Measurements from ENCODE around the gene TAS1R1.
A peak's percentile ranks its signal among the peaks of the same experiment; 100 is the strongest.

Gene TAS1R1

DNA sequence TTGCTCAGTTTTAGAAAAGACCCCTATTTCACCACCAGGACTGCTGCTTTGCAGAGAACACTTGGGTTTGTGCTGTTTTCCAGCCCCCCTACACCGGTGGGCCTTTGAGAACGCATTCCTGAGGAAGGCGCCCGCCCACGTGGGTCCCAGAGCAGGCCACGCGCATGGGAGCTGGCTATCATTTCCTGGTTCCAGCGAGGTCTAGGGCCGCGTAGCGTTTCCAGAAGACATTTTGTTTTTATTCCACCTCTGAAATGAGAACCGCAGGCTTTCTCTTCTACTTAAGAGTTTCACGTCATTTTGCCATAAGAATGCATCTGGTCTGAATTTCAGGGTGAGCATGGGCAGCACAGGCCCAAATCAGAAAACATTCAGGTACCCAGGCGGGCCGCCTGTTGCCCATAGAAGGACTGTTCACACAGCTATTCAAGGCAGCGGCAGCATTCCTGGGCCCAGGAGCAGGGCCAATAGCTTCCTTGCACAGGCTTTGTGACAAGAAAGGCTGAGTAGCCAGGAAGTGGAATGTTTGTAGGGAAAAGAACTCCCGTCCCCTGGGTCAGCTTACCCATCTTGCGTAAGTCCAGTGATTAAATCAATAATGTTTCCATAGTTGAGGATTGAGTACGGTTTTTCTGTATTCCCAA lies 48.9 kb downstream of the TAS1R1 start:
- peak; percentile 60 for TF ChIP-seq MYC (IDR thresholded peaks at IDR 0.05; ENCODE audit: low read depth, low read length)
- TF ChIP-seq MAX (IDR thresholded peaks at IDR 0.05; ENCODE audit: low read depth, low read length), result peak; percentile 61
- TF ChIP-seq POLR2A (IDR thresholded peaks at IDR 0.05; ENCODE audit: extremely low read depth, insufficient read length), result no peak
- peak overlapping the region; percentile 64 for H3K4me3 ChIP-seq (ENCODE audit: low read depth, low read length)
- no peak for DNase-seq (ENCODE audit: low read depth)

DNA sequence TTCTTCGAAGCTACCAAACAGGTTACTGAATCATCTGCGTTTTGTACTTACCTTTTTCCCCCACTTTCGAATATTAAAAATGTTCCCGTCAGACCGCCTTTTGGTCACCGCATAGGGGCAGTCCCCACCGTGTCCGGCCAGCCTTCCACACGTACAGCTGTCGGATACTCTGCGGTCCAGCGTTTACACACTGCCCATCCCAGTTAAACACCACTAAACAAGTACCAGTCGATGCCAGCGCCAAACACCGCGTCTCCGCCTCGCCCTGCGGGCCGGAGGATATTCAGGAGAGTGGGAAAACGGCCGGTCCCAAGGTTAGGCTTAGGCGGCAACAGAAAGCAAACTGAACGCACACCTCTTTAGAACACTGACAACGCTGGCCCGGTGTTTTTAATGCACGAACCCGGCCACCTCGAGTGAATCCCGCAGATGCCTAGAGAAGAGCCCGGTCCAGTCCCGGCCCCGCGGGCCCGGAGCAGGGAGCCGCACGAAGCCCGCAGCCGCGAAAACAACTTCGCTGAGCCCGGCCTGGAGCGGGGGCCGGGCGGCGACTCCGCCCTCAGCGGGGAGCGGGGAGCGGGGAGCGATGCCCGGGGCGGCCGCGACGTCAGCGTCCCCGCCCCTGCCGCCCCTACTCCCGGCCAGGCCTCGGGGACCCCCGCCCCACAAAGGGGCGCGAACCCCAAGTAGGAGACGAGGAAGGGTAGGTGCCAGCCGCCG lies 57.7 kb downstream of the TAS1R1 start:
- DNase-seq (ENCODE audit: low read depth), result no peak

DNA sequence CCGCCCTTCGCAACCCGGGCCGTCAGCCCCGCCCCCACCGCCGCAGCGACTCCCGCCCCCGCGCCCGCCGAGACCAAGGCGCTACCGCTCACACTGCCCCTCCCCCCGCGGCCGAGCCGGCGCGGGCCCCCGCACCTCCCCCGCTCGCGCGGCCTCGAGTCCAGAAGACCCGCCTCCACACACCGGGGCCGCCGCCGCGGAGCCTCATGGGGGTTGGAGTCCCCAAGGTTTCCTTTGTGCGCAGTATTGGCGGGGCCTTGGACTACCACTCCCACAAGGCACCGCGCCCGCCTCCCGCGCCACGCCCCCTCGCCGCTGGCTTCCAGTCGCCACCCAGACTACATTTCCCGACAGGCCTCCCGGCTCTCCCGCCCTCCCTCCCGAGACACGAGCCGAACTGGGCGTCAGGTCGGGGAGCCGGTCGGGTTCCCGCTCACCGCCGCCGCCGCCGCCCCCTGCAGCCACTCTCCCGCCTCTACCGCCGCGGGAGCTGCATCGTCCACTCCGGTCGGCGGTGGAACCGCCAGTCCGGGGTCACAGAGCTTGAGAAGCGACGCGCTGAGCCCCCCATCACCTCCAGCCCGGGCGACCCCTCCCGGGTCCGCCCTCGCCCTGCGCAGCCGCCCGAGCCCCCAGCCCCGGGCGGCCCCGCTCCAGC lies 58.4 kb downstream of the TAS1R1 start, which contains the start of gene PHF13:
PHF13 (plus strand) TSS at position 371 of the 658 bp plus-strand sequence. CDS start 336 bp downstream, outside the sequence.
- H3K4me3 ChIP-seq (ENCODE audit: low read depth, low read length), result peak within 1 kb of the TSS; percentile 62
- TF ChIP-seq MAX (IDR thresholded peaks at IDR 0.05; ENCODE audit: low read depth, low read length) (peak; percentile 57), CTCF (IDR thresholded peaks at IDR 0.05; ENCODE audit: low read depth, low read length) (no peak), MYC (IDR thresholded peaks at IDR 0.05; ENCODE audit: low read depth, low read length) (peak; percentile 84), POLR2A (IDR thresholded peaks at IDR 0.05; ENCODE audit: extremely low read depth, insufficient read length) (peak; percentile 16)
- peak; percentile 99 for DNase-seq (ENCODE audit: low read depth)

More for the DNA sequence above, 57.7 kb downstream of the TAS1R1 start:
- peak overlapping the region; percentile 62 for H3K4me3 ChIP-seq (ENCODE audit: low read depth, low read length)
- TF ChIP-seq MYC (IDR thresholded peaks at IDR 0.05; ENCODE audit: low read depth, low read length), result no peak
- TF ChIP-seq MAX (IDR thresholded peaks at IDR 0.05; ENCODE audit: low read depth, low read length), result no peak
- no peak for TF ChIP-seq CTCF (IDR thresholded peaks at IDR 0.05; ENCODE audit: low read depth, low read length)

GRCh38 chr1:6614019-6614928 lies 59.2 kb downstream of the TAS1R1 start:
- peak overlapping the region; percentile 57 for H3K4me3 ChIP-seq (ENCODE audit: low read depth, low read length)
- TF ChIP-seq MYC (IDR thresholded peaks at IDR 0.05; ENCODE audit: low read depth, low read length) (no peak), CTCF (IDR thresholded peaks at IDR 0.05; ENCODE audit: low read depth, low read length) (no peak), POLR2A (IDR thresholded peaks at IDR 0.05; ENCODE audit: extremely low read depth, insufficient read length) (no peak), MAX (IDR thresholded peaks at IDR 0.05; ENCODE audit: low read depth, low read length) (no peak)
- DNase-seq (ENCODE audit: low read depth), result peak; percentile 65

DNA sequence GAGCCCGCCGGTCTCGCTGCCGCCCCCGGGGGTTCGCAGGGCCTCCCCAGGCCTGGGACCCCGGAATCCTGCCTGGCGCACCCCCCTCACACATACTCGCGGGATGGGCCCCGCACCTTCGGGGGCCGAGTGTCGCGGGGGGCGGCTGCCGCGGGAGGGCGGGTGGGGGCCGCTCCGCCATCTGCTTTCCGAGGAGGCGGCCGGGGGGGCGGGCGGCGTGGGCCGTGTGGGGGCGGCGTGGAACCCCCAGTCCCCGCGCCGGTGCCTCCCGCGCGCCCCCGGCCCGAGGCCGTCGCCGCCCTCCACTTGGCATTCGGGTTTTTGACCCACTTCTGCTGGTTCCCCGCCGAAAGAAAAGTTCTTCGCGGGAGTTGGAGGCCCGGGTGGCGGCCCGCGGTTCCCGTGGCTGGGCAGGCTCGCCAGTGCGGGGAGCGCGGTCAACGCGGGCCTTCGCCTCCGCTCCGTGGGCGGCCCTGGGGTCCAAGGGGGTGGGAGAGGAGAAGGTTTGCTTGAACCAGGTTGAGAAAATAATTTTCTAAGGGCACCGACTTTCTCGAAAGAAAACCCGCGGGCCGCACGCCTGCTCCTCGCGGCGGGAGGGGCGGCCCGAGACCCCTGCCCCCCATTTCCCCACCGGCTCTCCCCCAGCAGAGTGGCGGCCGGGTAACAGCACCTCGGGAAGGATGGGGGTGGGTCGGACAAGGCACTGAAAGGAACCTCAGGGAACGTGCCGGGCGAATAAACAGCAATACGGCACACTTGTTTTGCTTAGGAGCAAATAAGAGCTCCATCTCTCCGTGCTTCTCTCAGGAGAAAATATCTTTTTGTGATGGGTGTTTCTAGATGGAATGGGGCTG lies 60.0 kb downstream of the TAS1R1 start:
- no peak for DNase-seq (ENCODE audit: low read depth)

More for the DNA sequence above, 60.0 kb downstream of the TAS1R1 start:
- TF ChIP-seq MYC (IDR thresholded peaks at IDR 0.05; ENCODE audit: low read depth, low read length) (no peak), POLR2A (IDR thresholded peaks at IDR 0.05; ENCODE audit: extremely low read depth, insufficient read length) (no peak), CTCF (IDR thresholded peaks at IDR 0.05; ENCODE audit: low read depth, low read length) (no peak), MAX (IDR thresholded peaks at IDR 0.05; ENCODE audit: low read depth, low read length) (no peak)
- H3K4me3 ChIP-seq (ENCODE audit: low read depth, low read length), result peak overlapping the region; percentile 32

Measured in NB4 (cell line).